PFSK-1 (cell line): ENCODE data around the gene LMO4.

Source experiments
- FOXP2 ChIP-seq: optimal IDR thresholded peaks from 2 replicates; pipeline ENCODE3; 2011; ENCODE audit warnings: borderline replicate concordance, control low read depth, inconsistent platforms; ENCODE audit not compliant: insufficient read depth; ENCODE audit errors: extremely low read length, extremely low read depth
- POLR2AphosphoS5 ChIP-seq: IDR thresholded peaks from 2 replicates; pipeline ENCODE4 v1.6.1; 2012; ENCODE audit warnings: low read depth, mild to moderate bottlenecking, control low read depth, low read length, moderate library complexity
- REST ChIP-seq, 2 experiments: IDR thresholded peaks; 2 replicates each; pipeline versions ENCODE4 v1.6.1 to v1.8.0; 2011 to 2012; ENCODE audit warnings: low read depth in 2 of 2, low read length in 2 of 2, control low read depth in 1 of 2, inconsistent platforms in 1 of 2, mild to moderate bottlenecking in 1 of 2, moderate library complexity in 1 of 2; ENCODE audit not compliant: insufficient read depth in 1 of 2
- SIN3A ChIP-seq: IDR thresholded peaks from 2 replicates; pipeline ENCODE4 v1.6.1; 2012; ENCODE audit warnings: mild to moderate bottlenecking, low read length, moderate library complexity, borderline replicate concordance; ENCODE audit not compliant: insufficient read depth
- TAF1 ChIP-seq: IDR thresholded peaks from 2 replicates; pipeline ENCODE4 v1.6.1; 2012; ENCODE audit warnings: low read length, control low read depth, borderline replicate concordance; ENCODE audit not compliant: insufficient read depth

GRCh38 chr1:87368907-87369306, 40.2 kb downstream of the LMO4 start:
- TF ChIP-seq POLR2AphosphoS5 (no peak), FOXP2 (no peak), SIN3A (no peak), TAF1 (no peak), REST (IDR thresholded peaks at IDR 0.05; ENCODE audit: insufficient read depth in 1 of 2, low read depth in 2 of 2, low read length in 2 of 2) (no peak)
